Globus pallidus (tissue), 1 donor: Measurements from ENCODE around the gene JMJD1C.

Experiments used
- DNase-seq: peaks from one replicate; pipeline ENCODE4 v3.0.0-alpha.2; 2015; ENCODE audit warnings: low spot score

JMJD1C gene

GRCh38 chr10:63224241-63224640 lies 241.5 kb downstream of the JMJD1C start:
- no peak for DNase-seq

DNA sequence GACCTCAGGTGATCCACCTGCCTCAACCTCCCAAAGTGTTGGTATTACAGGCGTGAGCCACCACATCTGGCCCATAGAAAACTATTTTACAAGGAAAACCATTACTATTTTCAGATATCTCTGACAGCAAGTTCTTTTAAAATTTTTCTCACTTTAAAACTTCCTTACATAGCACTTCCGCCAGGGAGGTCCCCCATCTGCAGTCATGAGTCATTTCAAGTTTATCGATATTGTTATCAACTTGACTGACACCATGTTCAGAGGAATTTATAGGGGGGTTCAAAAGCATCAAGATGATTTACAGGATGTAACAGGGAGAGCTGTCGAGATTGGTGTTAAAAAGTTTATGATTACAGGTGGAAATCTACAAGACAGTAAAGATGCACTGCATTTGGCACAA lies 243.8 kb downstream of the JMJD1C start:
- no peak for DNase-seq

- DNase-seq: no peak
Observed at GRCh38 chr10:63219749-63220148, 246.0 kb downstream of the JMJD1C start.

- peak; percentile 66 for DNase-seq
Observed at GRCh38 chr10:63217120-63217605, 248.6 kb downstream of the JMJD1C start.

DNA sequence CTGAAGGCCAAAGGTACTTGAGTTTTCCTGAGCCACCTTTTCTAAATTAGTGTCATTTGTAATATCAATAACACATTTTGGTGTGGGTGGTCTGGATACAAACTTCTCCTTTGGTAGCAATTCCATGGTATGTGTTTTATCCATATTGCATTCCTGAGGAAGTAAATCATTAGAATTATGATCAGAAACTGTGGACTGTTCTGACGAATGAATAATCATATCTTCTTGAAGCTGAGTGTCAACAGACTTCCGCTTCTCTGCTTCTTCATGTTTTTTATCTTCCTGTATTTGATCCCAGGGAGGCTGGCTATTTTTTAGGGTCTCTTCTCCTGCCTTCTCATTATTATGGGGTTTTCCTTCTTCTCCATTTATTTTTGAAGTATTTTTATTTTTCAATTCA lies 251.2 kb downstream of the JMJD1C start:
- no peak for DNase-seq

- no peak for DNase-seq
Observed at GRCh38 chr10:63213489-63213888, 252.3 kb downstream of the JMJD1C start.

DNA sequence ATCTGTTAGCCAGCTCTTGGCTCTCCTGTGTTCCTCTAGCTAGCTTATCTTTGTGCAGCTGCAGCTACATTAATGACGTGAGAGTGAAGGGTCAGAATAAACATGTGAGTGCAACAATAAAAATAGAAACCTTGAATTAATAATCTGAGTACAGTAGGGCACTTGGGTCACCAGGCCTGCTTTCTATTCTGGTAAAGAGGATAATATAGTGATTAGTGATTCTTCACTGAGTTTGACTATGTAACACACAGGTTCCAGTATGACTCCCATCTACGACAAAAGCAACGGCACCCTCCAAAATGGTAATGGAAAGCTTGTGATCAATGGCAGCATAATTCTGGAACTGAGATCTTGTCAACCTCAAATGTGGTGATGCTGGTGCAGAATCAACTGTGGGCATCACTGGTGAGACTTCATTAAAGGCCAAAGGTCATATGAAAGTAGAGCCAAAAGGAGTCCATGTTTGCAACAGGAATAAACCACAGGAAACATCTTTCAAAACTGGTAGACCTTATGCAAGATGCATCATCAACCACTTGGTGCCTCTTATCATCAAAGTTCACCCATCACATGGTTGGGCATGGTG lies 255.1 kb downstream of the JMJD1C start:
- no peak for DNase-seq

DNA sequence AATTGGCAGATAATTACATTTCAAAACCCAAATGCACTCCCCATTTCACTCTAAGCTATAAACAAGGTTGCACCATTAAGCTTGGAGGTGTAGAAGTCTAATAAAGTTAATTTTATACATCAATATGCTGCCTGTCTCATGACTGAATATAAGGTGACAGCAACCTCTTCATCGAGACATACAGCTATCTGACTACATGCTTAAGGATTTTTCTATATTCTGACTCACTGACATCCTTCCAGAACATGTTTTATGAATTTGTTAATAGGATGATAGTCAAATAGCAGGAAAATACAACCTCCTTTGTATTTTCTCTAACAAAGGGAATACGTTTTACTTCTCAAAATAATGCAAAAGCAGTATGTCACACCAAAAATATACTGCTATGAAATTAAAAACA lies 256.1 kb downstream of the JMJD1C start:
- DNase-seq: no peak

DNA sequence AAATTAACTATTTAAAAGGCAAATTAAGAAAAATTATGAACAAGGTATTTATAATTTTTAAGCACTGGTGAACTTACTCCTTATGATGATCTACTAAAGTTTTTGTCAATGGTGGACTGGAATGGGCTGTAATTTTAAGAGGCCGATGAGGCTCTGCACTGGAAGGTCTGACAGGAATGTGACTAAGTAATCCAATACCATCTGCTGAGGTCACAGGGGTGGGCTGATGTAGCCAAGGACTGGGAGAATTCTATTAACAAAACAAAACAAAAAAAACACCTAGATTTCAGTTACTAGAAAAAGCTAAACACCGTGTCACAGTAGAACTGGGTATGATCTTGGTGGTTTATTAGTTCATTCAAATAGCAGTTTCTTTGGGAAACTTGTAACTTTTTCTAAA lies 256.8 kb downstream of the JMJD1C start:
- DNase-seq: no peak

DNA sequence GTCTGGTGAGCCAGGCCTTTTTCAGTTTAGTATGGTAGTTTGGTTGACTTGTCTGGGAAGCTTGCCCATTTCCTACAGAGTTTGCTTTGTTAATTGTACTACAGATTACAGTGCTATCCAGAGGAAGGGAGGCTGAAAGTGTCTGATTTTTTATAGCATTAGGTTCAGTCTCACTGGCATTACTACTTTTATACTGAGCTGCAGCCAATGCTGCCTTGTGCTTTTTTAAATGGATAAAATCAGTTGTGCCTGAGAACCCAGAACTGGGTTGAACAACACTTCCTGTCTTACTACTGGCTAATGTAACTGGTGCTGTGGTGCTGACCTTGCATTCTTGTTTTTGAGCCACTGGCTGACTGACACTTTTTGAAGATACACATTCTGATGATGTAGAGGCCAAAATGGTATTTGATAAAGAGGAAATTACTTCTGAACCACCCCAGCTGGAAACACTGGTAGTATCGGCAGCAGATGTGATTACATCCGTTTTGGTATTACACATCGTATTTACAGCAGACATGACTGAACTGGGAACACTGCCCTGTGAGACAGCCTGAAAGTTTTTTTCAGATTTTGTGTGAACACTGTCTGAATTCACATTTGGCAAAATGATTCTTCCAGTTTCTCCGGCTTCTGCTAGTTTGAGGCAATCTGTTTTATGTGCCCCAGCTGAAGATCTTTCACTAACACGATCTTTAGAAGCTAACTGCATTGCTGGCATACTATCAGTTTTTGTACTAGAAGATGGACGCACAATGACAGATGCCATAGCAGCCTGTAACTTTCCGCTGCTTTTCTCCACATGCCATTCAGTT lies 258.6 kb downstream of the JMJD1C start:
- DNase-seq: peak; percentile 94

DNA sequence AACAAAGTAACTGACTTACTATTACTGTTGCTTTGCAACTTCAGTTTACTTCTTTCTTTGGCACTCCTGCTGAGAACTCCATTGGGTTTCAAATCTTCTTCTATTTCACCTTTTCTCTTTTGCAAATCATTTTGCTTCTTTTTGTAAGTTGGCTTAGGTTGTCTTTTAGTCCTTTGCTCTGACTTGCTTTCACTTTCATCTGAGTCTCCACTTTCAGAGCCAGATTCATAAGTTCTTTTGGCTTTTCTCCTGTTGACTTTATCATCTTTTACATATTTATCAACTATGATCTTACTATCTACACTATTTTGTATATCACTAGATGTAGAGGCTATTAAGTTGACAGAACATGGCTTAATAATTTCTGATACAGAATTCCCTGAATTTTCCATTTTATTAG lies 259.2 kb downstream of the JMJD1C start:
- DNase-seq: no peak

DNA sequence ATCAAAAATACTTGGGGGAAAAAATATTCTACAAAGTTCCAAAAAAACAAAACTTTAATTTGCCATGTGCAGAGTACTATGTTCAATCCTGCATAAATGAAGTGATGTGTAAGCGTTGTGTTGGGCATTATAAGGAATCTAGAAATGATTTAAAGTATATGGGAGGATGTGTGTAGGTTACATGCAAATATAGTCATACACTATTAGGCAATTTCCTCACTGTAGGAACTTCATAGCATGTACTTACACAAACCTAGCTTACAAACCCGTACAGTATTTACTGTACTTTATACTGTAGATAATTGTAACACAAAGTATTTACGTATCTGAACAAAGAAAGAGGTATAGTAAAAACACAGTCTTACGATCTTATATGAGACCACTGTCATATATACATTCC lies 260.4 kb downstream of the JMJD1C start:
- no peak for DNase-seq

- no peak for DNase-seq
Observed at GRCh38 chr10:63204667-63205391, 260.9 kb downstream of the JMJD1C start.

- DNase-seq: no peak
Observed at GRCh38 chr10:63201118-63201517, 264.7 kb downstream of the JMJD1C start.

- no peak for DNase-seq
Observed at GRCh38 chr10:63200431-63200830, 265.3 kb downstream of the JMJD1C start.

GRCh38 chr10:63199716-63200115 lies 266.1 kb downstream of the JMJD1C start:
- DNase-seq: no peak

GRCh38 chr10:63197344-63198092 lies 268.3 kb downstream of the JMJD1C start:
- no peak for DNase-seq

DNA sequence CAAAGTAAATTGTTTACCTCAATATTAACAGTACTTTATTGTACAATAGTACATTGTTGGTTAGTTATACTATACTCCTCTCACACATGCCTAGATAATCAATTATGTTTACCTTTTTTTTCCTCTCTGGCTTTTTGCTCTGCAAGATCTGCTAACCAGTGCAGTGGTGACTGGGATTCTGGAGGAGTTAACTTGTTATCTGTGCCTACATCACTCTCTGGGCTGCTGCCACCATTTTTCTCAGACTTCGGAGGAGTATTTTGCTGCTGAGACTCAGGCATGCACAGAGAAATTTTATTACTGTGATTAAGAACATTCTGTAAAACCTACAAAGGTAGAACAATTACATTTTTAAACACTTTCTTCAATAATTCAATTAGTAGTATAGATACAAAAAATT lies 273.0 kb downstream of the JMJD1C start:
- DNase-seq: no peak

- no peak for DNase-seq
Observed at GRCh38 chr10:63175534-63175933, 290.2 kb downstream of the JMJD1C start.

- DNase-seq: no peak
Observed at GRCh38 chr10:63173468-63174232, 292.1 kb downstream of the JMJD1C start.

DNA sequence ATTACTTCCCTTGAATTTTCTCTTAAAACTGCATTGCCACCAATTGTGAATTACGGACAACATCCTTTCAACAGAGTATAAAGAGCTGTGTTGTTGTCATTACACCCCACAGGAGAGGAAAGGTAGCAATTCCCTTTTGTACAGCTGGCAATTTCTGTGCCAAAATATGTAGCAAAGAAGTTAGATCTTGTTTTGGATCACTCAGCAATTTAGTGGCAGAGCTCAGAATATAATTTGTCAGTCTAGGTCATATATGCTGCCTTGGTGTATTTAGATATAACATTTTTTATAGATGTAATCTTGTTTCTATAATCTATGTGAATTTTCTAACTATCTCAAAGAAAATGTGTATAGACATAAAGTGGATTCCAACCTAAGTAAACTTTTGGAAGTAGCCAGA lies 293.9 kb downstream of the JMJD1C start:
- no peak for DNase-seq
